ENCODE results near the gene HS3ST1.

The HS3ST1 gene

GRCh38 chr4:11430536-11430935, 1.8 kb upstream of the HS3ST1 start:
- DNase-seq, result no peak

- DNase-seq, result no peak
These were observed 978 bp upstream of the HS3ST1 start for GRCh38 chr4:11429699-11430045.

- no peak for DNase-seq
These were observed 405 bp upstream of the HS3ST1 start for GRCh38 chr4:11428899-11429698.

- DNase-seq, result no peak
These were observed 1.3 kb downstream of the HS3ST1 start for GRCh38 chr4:11427121-11427996.

- DNase-seq, result no peak
These were observed 2.0 kb downstream of the HS3ST1 start for GRCh38 chr4:11426731-11427120.

- DNase-seq, result no peak
These were observed 2.7 kb downstream of the HS3ST1 start for GRCh38 chr4:11426003-11426402.

- DNase-seq, result no peak
These were observed 3.8 kb downstream of the HS3ST1 start for GRCh38 chr4:11424856-11425255.

GRCh38 chr4:11424000-11424399, 4.7 kb downstream of the HS3ST1 start:
- DNase-seq, result no peak

GRCh38 chr4:11423465-11423864, 5.2 kb downstream of the HS3ST1 start:
- no peak for DNase-seq

- no peak for DNase-seq
These were observed 7.6 kb downstream of the HS3ST1 start for GRCh38 chr4:11421116-11421515.

GRCh38 chr4:11420327-11420726, 8.4 kb downstream of the HS3ST1 start:
- DNase-seq, result no peak

GRCh38 chr4:11418610-11419009, 10.1 kb downstream of the HS3ST1 start:
- DNase-seq, result no peak

GRCh38 chr4:11416767-11417113, 12.0 kb downstream of the HS3ST1 start:
- DNase-seq, result no peak

- no peak for DNase-seq
These were observed 12.5 kb downstream of the HS3ST1 start for GRCh38 chr4:11416071-11416766.

- DNase-seq, result no peak
These were observed 13.2 kb downstream of the HS3ST1 start for GRCh38 chr4:11415409-11416070.

- no peak for DNase-seq
These were observed 16.5 kb downstream of the HS3ST1 start for GRCh38 chr4:11412211-11412610.

- DNase-seq, result no peak
These were observed 19.1 kb downstream of the HS3ST1 start for GRCh38 chr4:11409632-11410031.

- no peak for DNase-seq
These were observed 20.3 kb downstream of the HS3ST1 start for GRCh38 chr4:11408233-11408967.

GRCh38 chr4:11407551-11407950, 21.1 kb downstream of the HS3ST1 start:
- no peak for DNase-seq

- no peak for DNase-seq
These were observed 24.3 kb downstream of the HS3ST1 start for GRCh38 chr4:11404431-11404830.

- DNase-seq, result no peak
These were observed 26.5 kb downstream of the HS3ST1 start for GRCh38 chr4:11402192-11402591.

- DNase-seq, result no peak
These were observed 29.2 kb downstream of the HS3ST1 start for GRCh38 chr4:11399461-11399971.
